NK-92 (cell line): ENCODE data around the gene SPINK5.

ENCODE experiments used
- DNase-seq: peaks from one replicate; lab custom pipeline; 2025; ENCODE audit not compliant: unreplicated experiment; lab: John Stamatoyannopoulos, UW

The SPINK5 gene

DNA sequence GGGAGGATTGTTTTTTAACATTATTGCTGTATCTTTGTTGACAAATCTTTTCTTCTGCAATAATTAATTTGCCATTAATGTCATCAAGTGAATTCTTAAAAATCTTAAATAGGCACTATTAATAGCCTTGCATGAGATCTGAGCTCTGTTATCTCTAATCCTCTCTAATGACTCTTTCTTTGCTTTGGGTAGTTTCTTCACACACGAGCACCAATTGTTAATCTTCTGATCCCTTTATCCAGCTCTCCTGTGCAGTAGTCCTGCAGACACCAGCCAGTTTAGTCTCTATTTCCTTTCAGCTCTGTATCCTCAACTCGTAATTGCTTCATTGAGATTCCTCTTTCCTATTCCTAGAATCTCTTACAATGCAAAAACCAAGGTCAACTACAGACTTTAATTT is 112.7 kb downstream of the SPINK5 start:
- DNase-seq = no peak

DNA sequence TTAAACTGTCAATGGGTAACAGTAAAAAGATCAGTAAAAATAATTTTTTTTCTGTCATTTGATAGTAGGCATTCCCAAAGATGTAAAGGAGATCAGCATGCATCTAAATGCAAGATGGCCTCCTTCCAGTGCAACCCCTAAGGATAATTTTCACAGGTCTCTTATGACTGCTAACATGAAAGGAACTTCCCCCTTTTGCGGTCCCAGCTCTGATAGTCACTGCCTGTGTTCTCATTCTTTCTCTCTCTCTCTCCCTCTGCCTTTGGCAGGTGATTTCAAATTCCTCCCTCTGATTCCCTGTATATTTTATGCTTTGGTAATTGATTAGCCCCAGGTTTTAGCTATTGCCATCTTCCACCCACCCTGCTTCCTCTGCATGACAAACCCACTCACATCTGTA is 113.4 kb downstream of the SPINK5 start:
- no peak for DNase-seq

DNA sequence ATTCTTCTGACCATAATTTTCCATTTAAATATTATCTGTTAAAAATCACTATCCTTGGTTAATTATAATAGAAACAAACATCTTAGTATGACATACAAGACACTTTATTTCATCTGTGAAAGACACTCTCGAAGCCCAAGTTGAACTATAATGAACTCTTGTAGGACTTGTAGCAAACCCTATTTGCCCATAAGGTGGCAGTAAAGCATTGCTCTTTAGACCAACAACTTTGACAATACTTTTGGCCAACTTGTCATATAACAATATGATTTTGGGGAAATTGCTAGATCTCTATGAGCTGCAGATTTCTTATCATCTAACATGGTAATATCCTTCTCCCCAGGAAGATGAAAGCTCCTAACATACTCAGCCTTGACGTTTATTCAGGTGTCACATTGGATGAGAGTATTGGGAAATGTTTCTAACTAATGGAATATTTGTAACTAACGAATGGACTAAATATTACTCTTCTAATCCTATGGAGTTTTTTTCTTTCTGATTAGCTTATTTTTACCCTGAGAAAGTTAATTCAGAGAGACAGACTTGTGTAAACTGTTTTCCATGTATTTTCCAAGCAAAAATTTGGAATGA is 115.5 kb downstream of the SPINK5 start:
- no peak for DNase-seq

DNA sequence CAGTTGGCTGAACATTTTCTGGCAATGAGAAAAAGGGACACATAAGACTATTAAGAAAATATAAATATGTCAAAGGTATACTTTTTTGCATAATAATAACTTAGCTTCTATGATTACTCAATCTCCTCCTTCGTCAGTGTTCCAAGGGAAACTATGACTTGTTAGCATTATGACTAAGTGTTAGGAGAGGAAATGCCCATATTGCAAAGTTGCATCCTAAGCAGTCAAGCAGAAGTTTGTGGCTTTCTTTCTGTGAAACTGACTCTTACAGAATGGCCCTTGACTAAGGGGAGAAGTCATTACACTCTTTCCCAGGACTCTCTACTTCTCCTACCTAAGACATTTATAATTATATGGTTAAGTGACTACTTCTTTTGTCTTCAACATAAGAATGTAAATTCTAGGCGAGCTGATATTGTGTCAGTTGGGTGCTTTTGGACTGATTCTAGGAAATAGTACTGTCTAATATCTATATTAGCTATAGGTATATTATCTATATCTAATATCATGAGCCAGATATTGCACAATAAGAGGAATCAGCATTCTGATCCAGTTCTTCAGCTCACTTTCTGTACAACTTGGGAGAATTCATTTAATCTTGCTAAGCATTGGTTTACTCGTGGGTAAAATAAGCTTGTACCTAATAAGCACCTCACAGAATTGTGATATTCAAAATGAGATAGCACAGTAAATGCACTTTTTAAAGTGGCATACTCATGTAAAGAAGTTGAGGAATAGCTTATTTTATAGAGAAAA is 122.6 kb downstream of the SPINK5 start:
- DNase-seq = no peak
